RPMI7951 (cell line): ENCODE data around the gene GABARAPL2. TPM values are rescaled to one million over a fixed set of nuclear protein-coding genes. Genes with fewer than 3 reads are reported as not detected.

Experiments used
- total RNA-seq: library from RNA; depleted of rRNA; stranded (reverse); fragments of >200 nt; shearing (Covaris generic); gene quantifications from 2 replicates; pipeline ENCODE4 v1.2.3, GENCODE V29; 2014; rRNA removed

GABARAPL2 gene
- total RNA-seq, 1 experiment from 2014 or later: 64.6 TPM

Other genes with a start within 250 kb of the GABARAPL2 start
- 82.6 and 86.9 TPM in 2 replicates for gene CFDP1, start 132.9 kb upstream of the GABARAPL2 start, total RNA-seq
- gene TMEM170A, start 101.7 kb upstream of the GABARAPL2 start, total RNA-seq: 14.2 and 19.6 TPM in 2 replicates
- gene CHST6, start 70.9 kb upstream of the GABARAPL2 start, total RNA-seq: 0.96 and 1.3 TPM in 2 replicates
- gene CHST5, start 30.3 kb upstream of the GABARAPL2 start, total RNA-seq: not detected in 2 replicates
- gene TMEM231, start 10.1 kb upstream of the GABARAPL2 start, total RNA-seq: 7.0 and 13.3 TPM in 2 replicates
- gene ADAT1, start 56.9 kb downstream of the GABARAPL2 start, total RNA-seq: 47.1 and 52.0 TPM in 2 replicates
- 150 and 166 TPM in 2 replicates for gene KARS1, start 81.3 kb downstream of the GABARAPL2 start, total RNA-seq
- gene TERF2IP, start 81.4 kb downstream of the GABARAPL2 start, total RNA-seq: 41.8 and 42.8 TPM in 2 replicates
- gene CPHXL2, start 110.6 kb downstream of the GABARAPL2 start, total RNA-seq: not detected in 2 replicates
- not detected in 2 replicates for gene DUXB, start 135.1 kb downstream of the GABARAPL2 start, total RNA-seq
- gene CPHXL, start 160.1 kb downstream of the GABARAPL2 start, total RNA-seq: not detected in 2 replicates